Effector memory CD8-positive, alpha-beta T cell (primary cell): ENCODE measurements around the gene SLC6A17.

Experiments
- ATAC-seq: fragments of 150-1000 bp; cut with Tn5 transposase; replicated peaks from 2 replicates; pipeline ENCODE4 v1.10.0; 2021; ENCODE audit warnings: mild to moderate bottlenecking, moderate library complexity
- DNase-seq, 3 experiments: peaks; one replicate each; pipeline ENCODE4 v3.0.0; 2021
- H3K27ac Mint-ChIP-seq, 2 donors: one replicate each; pipeline ENCODE4 v1.8.0; 2022; ENCODE audit warnings: mild to moderate bottlenecking in 2 of 2, mixed read lengths in 2 of 2, moderate library complexity in 2 of 2
- H3K27me3 Mint-ChIP-seq, 2 donors: one replicate each; pipeline ENCODE4 v1.8.0; 2022; ENCODE audit warnings: mixed read lengths in 2 of 2
- H3K36me3 Mint-ChIP-seq: one replicate; pipeline ENCODE4 v1.8.0; 2022; ENCODE audit warnings: mild to moderate bottlenecking, moderate library complexity, mixed read lengths; ENCODE audit not compliant: insufficient read depth
- H3K4me1 Mint-ChIP-seq, 2 donors: one replicate each; pipeline ENCODE4 v1.8.0; 2022; ENCODE audit warnings: low read depth in 2 of 2, mixed read lengths in 2 of 2
- H3K4me3 Mint-ChIP-seq, 2 donors: one replicate each; pipeline ENCODE4 v1.8.0; 2022; ENCODE audit warnings: mild to moderate bottlenecking in 2 of 2, mixed read lengths in 2 of 2, moderate library complexity in 2 of 2
- H3K9me3 Mint-ChIP-seq, 2 donors: one replicate each; pipeline ENCODE4 v1.8.0; 2022; ENCODE audit warnings: mixed read lengths in 2 of 2

The SLC6A17 gene

DNA sequence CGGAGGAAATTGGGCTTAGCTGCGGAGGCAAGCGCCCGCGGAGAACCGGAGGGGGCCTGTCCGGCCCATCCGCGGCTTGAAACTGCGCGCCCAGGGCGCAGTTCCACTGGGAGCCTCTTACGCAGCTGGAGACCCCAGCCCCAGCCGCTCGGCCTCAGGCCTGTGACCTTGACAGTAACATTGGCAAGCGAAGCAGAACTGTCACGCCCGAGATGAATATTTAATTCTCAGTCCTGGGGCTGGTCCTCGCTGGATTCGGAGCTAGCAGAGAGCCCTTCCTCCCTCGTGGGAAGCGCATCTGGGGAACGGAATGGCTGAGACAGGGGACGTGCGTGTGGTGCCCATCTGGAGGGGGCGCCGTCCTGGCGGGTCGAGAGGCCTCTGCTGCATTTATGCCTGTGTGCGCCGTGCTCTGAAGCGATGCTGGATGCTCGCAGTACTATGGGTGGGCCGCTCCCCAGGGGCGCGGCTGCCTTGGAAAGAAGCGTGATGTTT lies 928 bp downstream of the SLC6A17 start:
- Mint-ChIP-seq H3K27ac (no peak overlapping the region), H3K27me3 (peaks cover 47 to 51% of the 10 kb centered on the region in 2 donors), H3K36me3 (no peaks in the 10 kb centered on the region), H3K4me1 (peaks cover 0 to 2% of the 10 kb centered on the region in 2 donors), H3K4me3 (no peak overlapping the region), H3K9me3 (no peaks in the 10 kb centered on the region)
- no peak for ATAC-seq
- DNase-seq, result no peak

DNA sequence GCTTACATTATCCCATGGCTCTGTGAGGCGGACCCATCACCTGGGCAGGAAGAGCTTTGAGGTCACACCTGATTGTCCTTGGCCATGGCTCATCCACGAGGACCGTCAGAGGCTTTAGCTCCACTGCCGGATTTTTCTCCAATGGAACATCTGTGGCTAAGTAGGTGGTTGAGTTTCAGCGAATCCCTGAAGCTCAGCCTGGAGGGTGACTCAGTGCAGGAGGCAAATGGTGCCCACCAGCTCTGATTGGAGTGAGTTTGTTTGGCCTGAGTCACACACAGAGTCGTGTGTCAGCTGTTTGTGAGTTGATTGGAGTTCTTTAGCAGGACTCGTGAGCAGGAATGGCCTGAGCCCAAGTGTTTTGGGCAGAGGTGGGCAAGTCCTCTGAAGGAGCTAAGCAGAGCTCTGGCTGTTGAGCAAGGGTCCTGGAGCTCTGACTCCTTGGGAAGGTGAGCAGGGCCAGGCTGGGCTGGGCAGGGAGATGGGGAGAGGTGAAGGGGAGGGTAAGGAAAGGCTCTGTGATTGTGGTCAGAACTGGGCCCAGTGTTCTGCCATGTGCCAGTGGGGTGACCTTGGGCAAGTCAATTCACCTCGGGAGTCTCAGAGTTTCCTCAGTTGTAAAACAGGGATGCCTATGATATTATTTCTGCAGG lies 2.0 kb downstream of the SLC6A17 start:
- H3K4me3 Mint-ChIP-seq, result no peak overlapping the region

DNA sequence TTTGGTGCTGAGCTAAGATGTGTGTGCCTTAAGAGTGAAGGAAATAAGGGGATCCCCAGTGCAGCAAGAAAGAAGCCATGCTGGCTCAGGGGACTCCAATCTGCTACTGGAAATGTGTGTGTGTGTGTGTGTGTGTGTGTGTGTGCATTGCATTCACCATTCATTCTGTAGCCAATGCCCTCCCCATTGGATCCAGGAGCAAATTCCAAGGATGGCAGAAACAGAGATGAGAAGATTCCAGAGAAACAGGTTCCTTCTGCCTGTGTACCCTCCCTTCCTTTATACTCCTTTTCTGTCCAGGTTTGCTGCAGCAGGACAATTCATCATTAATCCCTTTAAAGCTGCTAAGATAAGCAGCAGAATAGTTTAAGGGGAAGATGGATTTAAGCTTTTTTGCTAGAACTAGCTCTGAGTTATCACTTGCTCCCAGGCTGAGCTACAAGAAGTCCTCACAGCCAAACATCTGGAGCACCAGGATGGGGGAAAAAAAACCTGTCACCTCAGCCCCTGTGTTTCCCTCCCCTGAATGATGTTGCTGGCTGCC lies 3.2 kb downstream of the SLC6A17 start:
- no peak for ATAC-seq
- H3K9me3 Mint-ChIP-seq, result peaks cover 0 to 3% of the 10 kb centered on the region in 2 donors
- no peak overlapping the region for H3K27ac Mint-ChIP-seq
- H3K27me3 Mint-ChIP-seq, result peaks cover 69% of the 10 kb centered on the region in 2 donors
- DNase-seq, result no peak
- no peaks in the 10 kb centered on the region for H3K36me3 Mint-ChIP-seq
- no peak overlapping the region for H3K4me3 Mint-ChIP-seq
- H3K4me1 Mint-ChIP-seq, result peaks cover 0 to 2% of the 10 kb centered on the region in 2 donors

More for the DNA sequence above, 2.0 kb downstream of the SLC6A17 start:
- ATAC-seq, result no peak
- H3K4me1 Mint-ChIP-seq, result peaks cover 0 to 2% of the 10 kb centered on the region in 2 donors
- H3K9me3 Mint-ChIP-seq, result no peaks in the 10 kb centered on the region
- DNase-seq, result no peak
- H3K36me3 Mint-ChIP-seq, result no peaks in the 10 kb centered on the region
- H3K27me3 Mint-ChIP-seq, result peaks cover 57 to 62% of the 10 kb centered on the region in 2 donors
- no peak overlapping the region for H3K27ac Mint-ChIP-seq

DNA sequence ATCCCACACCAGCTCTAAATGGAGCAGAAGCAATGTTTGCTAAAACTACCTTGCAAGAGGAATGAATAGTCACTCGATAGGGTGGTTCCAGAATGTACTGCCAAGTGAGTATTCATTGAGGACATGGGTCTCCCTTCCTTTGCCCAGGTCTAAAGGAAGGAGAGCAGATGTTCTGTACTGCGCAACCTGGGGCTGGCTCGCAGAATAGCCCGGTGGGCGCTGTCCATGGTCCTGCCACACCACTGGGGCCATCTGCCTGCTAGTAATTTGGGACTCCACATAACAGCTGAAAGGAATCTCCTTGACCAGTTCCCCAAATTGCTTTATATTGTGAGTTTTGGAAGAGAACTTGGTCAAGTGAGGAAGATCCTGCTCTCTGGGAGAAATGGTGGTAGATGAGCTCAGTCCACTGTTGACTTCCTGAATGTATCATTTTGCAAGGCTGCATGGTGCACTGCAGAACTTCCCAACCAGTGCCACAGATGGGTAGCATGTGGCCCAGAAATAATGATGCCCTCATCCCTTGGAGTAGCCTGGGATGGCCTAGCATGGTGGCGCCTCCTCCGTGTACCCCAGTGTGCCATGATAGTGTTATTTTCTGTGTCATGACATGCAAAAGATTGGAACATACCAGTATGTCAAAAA lies 5.7 kb downstream of the SLC6A17 start:
- Mint-ChIP-seq H3K9me3 (peaks cover 0 to 3% of the 10 kb centered on the region in 2 donors), H3K36me3 (no peaks in the 10 kb centered on the region), H3K27me3 (peaks cover 78 to 92% of the 10 kb centered on the region in 2 donors), H3K27ac (no peak overlapping the region), H3K4me1 (no peaks in the 10 kb centered on the region), H3K4me3 (no peak overlapping the region)
- ATAC-seq (no peak), DNase-seq (peak; percentile 9 to 45 (median 19))

DNA sequence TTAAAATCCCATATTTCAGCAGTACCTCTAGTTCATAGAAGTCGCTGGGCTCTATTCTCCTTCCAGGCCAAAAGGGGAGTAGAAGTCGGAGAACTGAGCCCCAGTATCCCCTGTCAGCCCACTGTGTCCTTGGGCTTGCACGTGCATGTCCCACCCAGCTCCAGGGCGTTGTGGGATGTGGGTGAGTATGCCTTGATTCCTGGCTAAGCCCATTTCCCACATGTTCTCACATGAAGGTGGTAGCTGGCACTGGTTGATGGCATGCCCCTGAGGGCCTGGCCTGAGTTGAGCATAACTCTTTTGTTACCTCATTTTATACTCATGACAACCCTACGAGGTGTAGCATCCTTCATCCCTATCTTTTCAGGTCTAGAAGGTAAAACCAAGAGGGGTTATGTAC lies 8.0 kb downstream of the SLC6A17 start:
- DNase-seq (no peak), ATAC-seq (no peak)
- Mint-ChIP-seq H3K9me3 (peaks cover 0 to 3% of the 10 kb centered on the region in 2 donors), H3K4me1 (no peaks in the 10 kb centered on the region), H3K27me3 (peaks cover 69 to 91% of the 10 kb centered on the region in 2 donors), H3K36me3 (no peaks in the 10 kb centered on the region), H3K27ac (no peak overlapping the region), H3K4me3 (no peak overlapping the region)

DNA sequence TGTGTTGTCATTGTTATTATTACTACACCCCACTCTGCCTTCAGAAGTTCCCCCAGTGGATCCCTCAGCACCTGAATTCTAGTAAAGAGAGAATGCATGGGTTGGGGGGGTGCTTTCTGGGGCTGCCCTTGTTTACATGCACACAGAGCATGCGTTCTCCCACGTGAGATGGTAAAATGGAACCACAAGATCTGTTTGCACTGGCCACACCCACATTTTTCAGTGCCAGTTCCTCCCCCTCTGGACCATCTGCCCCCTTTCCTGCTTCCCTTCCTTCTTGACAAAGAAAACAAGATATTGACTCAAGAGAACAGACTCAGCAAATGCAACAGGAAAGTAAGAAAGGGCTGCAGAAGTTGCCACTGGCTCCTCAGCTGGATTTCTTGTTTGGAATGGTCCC lies 8.9 kb downstream of the SLC6A17 start:
- H3K4me1 Mint-ChIP-seq, result no peaks in the 10 kb centered on the region
- no peak overlapping the region for H3K27ac Mint-ChIP-seq
- peaks cover 69 to 91% of the 10 kb centered on the region in 2 donors for H3K27me3 Mint-ChIP-seq
- H3K36me3 Mint-ChIP-seq, result no peaks in the 10 kb centered on the region
- H3K9me3 Mint-ChIP-seq, result peaks cover 0 to 3% of the 10 kb centered on the region in 2 donors
- ATAC-seq (no peak), DNase-seq (no peak)
- no peak overlapping the region for H3K4me3 Mint-ChIP-seq

DNA sequence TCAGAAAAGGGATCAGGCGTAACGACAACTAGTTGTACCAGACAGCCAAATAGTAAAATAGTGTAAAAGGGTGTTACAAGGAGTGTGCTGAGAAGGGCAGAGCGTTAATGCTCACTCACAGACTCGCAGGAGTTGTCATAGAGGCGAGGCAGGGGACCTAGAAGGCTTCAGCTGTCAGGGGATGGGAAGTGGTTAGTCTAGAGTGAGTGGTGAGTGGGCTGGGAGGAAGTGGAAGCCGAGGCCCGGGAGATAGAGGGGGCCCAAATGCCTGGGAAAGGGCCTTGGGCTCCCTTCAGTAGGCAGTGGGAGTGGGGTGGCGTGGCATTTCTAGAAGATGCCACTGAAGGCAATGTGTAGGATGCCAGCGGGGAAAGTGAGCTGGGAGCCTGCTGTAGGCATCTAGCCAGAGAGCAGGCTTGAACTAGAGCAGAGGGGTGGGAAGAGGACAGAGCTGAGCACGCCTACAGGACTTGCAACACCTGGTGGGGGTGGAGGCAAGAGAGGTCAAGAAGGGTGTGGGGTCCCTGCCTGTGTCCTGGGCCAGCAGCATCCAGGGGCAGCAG lies 10.3 kb downstream of the SLC6A17 start:
- no peak overlapping the region for H3K27ac Mint-ChIP-seq
- H3K9me3 Mint-ChIP-seq, result peaks cover 0 to 3% of the 10 kb centered on the region in 2 donors
- DNase-seq (no peak), ATAC-seq (no peak)
- no peaks in the 10 kb centered on the region for H3K36me3 Mint-ChIP-seq
- no peaks in the 10 kb centered on the region for H3K4me1 Mint-ChIP-seq
- no peak overlapping the region for H3K4me3 Mint-ChIP-seq
- peaks cover 55 to 91% of the 10 kb centered on the region in 2 donors for H3K27me3 Mint-ChIP-seq

DNA sequence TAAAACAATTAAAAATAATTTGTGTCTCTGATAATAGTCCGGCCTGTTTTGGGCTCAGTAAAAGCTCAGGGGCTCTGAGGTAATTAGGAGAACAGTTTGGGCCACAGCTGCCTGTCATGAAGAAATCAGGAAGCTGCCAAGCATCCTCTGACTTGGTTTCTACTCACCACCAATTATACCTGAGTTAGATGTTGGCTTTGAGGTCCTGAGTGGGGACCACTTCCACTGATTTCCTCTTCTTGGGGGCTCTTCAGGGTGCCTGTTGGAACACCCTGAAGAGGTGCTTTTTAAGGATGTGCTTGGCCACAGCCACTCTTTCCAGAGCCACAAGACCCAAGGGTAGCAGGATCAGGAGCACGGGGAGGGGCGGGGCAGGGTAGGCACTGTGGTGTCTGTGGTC lies 10.9 kb downstream of the SLC6A17 start:
- H3K9me3 Mint-ChIP-seq, result peaks cover 0 to 3% of the 10 kb centered on the region in 2 donors
- no peak for ATAC-seq
- H3K4me1 Mint-ChIP-seq, result no peaks in the 10 kb centered on the region
- no peak overlapping the region for H3K27ac Mint-ChIP-seq
- H3K4me3 Mint-ChIP-seq, result no peak overlapping the region
- no peaks in the 10 kb centered on the region for H3K36me3 Mint-ChIP-seq
- DNase-seq, result no peak
- H3K27me3 Mint-ChIP-seq, result peaks cover 53 to 87% of the 10 kb centered on the region in 2 donors

DNA sequence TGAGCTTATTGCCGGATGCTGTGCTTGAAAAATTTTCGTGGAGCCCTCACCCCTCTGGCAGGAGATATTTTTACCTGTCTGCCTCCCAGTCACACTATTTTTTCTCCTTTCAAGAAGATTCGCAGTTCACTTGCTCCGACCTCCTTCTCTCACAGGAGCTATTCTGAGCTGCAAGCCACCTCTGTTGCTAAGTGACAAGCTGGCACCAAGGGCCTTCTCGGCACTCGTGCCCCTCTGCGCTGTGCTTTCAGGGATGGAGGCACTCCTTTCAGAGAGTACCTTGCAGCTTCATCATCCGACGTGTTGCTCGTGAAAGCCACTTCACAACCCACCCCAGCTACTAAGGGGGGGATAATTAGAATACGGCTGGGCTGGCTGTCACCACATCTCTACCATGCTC lies 11.6 kb downstream of the SLC6A17 start:
- no peak overlapping the region for H3K4me3 Mint-ChIP-seq
- peaks cover 0 to 3% of the 10 kb centered on the region in 2 donors for H3K9me3 Mint-ChIP-seq
- no peak overlapping the region for H3K27ac Mint-ChIP-seq
- DNase-seq (no peak), ATAC-seq (no peak)
- H3K27me3 Mint-ChIP-seq, result peaks cover 46 to 85% of the 10 kb centered on the region in 2 donors
- no peaks in the 10 kb centered on the region for H3K36me3 Mint-ChIP-seq
- no peaks in the 10 kb centered on the region for H3K4me1 Mint-ChIP-seq

DNA sequence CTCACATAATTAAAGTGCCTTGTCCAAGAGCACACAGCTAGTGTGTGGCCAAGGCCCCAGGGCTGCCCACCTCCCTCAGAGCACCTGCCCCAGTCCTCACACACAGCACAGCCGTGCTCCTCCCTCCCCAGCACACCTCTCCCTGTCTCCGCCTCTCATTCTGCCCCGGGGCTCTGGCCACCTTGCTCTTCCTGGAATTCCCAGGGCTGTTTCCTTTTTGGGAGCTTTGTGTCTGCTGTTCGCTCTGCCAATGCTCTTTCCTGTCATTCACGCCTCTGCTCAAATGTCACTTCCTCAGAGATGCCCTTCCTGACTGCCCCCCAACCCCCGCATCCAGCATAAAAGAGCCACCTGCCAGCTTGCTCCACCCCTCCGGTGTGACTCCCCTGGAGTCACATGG lies 13.3 kb downstream of the SLC6A17 start:
- Mint-ChIP-seq H3K4me1 (no peaks in the 10 kb centered on the region), H3K36me3 (no peaks in the 10 kb centered on the region), H3K27me3 (peaks cover 35 to 71% of the 10 kb centered on the region in 2 donors), H3K9me3 (no peaks in the 10 kb centered on the region), H3K4me3 (no peak overlapping the region), H3K27ac (no peak overlapping the region)
- no peak for ATAC-seq
- DNase-seq, result no peak

DNA sequence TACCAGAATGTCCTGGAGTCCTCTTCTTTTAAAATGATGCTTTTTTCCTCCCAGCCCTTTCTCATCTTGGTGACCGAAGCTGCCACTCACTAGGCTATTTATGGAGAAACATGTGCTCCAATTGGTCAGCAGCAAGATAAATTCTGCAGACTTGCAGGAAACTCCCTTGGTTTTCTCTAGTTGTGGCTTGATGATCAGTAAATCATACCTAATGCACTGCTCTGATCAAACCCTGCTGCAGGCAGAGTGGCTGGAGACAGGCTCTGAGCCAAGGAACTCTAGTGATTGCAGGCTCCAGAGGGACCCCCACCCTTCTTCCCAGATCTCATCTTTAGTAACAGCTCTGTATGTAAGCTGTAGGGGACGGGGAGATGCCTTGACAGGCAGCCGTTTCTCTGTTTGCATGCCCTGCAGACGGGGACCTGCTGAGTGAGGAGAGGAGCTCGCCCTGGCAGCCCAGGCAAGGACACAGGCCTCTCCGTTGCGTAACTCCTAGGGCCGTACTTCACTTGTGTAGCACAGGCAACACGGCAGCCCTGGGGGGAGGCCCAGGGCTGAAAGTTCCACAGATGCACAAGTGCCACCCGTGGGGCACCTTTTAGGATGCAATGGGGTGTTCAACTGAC lies 14.5 kb downstream of the SLC6A17 start:
- no peak overlapping the region for H3K4me3 Mint-ChIP-seq
- DNase-seq, result no peak
- no peaks in the 10 kb centered on the region for H3K9me3 Mint-ChIP-seq
- no peaks in the 10 kb centered on the region for H3K4me1 Mint-ChIP-seq
- no peak overlapping the region for H3K27ac Mint-ChIP-seq
- no peak for ATAC-seq
- peaks cover 26 to 59% of the 10 kb centered on the region in 2 donors for H3K27me3 Mint-ChIP-seq
- H3K36me3 Mint-ChIP-seq, result no peaks in the 10 kb centered on the region

DNA sequence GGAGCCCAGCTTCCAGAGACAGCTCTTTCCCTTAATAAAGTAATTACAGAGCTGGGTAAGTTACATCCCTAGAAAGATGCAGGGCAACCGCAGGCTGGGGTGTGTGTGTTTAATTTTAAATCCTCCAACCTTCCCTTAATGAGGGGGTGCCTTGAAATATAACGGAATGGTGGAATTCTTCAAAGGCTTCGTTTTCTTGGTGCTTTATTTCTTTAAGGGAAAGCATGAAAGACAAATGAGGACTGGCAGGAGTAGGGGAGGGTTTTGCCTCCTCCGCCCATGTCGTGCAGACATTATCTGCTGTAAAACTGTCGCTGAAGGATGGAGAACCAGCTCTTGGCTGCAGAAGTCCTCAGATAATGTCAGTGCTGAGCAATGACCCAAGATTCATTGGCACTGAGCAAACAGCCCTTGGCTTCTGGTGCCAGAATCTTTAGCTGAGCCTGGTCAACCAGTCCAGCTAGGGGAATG lies 15.5 kb downstream of the SLC6A17 start:
- no peak overlapping the region for H3K27ac Mint-ChIP-seq

DNA sequence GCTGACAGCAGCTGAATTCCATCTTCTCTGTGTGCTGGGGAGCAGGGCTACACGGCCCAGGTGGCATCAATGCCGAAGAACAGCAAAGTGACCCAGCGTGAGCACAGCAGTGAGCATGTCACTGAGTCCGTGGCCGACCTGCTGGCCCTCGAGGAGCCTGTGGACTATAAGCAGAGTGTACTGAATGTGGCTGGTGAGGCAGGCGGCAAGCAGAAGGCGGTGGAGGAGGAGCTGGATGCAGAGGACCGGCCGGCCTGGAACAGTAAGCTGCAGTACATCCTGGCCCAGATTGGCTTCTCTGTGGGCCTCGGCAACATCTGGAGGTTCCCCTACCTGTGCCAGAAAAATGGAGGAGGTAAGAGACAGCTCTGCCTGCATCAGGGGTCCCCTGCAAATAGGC lies 16.6 kb downstream of the SLC6A17 start:
- Mint-ChIP-seq H3K4me1 (no peaks in the 10 kb centered on the region), H3K4me3 (no peak overlapping the region), H3K9me3 (no peaks in the 10 kb centered on the region), H3K27me3 (peaks cover 20 to 61% of the 10 kb centered on the region in 2 donors), H3K36me3 (no peaks in the 10 kb centered on the region), H3K27ac (no peak overlapping the region)
- ATAC-seq (no peak), DNase-seq (no peak)

More for the DNA sequence above, 15.5 kb downstream of the SLC6A17 start:
- peaks cover 17 to 58% of the 10 kb centered on the region in 2 donors for H3K27me3 Mint-ChIP-seq
- no peaks in the 10 kb centered on the region for H3K4me1 Mint-ChIP-seq
- no peak overlapping the region for H3K4me3 Mint-ChIP-seq
- H3K9me3 Mint-ChIP-seq, result no peaks in the 10 kb centered on the region
- DNase-seq, result no peak
- no peak for ATAC-seq
- no peaks in the 10 kb centered on the region for H3K36me3 Mint-ChIP-seq
